Muscle of back (tissue), 13 donors: ENCODE results near the gene FRMD5. TPM values are rescaled to one million over a fixed set of nuclear protein-coding genes. Genes with fewer than 3 reads are reported as not detected.
"Not testable (repeated sequence)": the region's sequence is repeated elsewhere in the genome, so short reads cannot be mapped to it uniquely, and the experiment has no call there.

ENCODE experiments used
- DNase-seq, 3 donors: peaks; one replicate each; pipeline versions ENCODE4 v3.0.0 to v3.0.0-alpha.2; 2013
- long read RNA-seq, 9 donors: transcript quantifications; one replicate each; lab custom pipeline, GENCODE V29; 2026
- polyA plus RNA-seq, 10 donors: library from polyadenylated mRNA; unstranded; fragments of 120-200 nt; gene quantifications; one replicate each; pipeline ENCODE4 v1.2.1, GENCODE V29; 2013; ENCODE audit not compliant: insufficient read length in 10 of 10

Gene FRMD5
- under 1 TPM; 0.15 to 0.75 (median 0.42) TPM for polyA plus RNA-seq
- long read RNA-seq, donor 1, result 0 reads
- long read RNA-seq, donor 2, result 0 reads
- long read RNA-seq, donor 3, result 0 reads
- long read RNA-seq, donor 4, result 0 reads
- long read RNA-seq, donor 5, result 0 reads
- long read RNA-seq, donor 6, result 0 reads
- long read RNA-seq, donor 7, result 0 reads
- long read RNA-seq, donor 8, result 0 reads
- long read RNA-seq, donor 9, result 0 reads

DNA sequence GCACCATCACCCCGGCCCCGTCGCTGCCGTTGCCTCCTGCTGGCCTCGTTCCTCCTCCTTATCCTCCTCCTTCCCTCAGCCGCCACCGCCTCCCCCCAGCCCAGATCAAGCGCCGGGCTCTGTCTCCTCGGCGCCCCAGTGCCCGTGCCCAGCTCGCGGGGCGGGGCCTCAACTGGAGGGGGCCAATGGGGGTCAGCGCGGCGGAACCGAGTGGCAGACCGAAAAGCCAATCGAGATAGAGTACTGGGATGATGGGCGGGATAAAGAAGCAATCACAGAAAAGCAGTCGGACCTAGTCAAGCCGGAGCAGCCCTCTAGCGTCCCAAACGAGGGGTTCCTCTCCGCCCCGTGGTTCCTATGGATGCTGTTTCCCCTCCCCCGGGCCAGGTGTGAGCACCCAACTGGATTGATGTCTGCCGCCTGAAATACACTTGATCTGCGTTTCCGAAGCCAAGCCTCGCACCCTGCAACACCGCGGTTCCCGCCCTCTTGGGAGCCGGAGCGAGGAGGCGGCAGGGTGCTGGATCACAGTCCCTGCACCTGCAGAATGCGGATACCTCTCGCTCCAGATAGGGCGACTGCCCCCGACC lies at the start of gene FRMD5:
TSS of gene FRMD5 (minus strand) at position 121 of the 590 bp plus-strand sequence.
- DNase-seq, result peak; percentile 88 to 93 (median 89)

DNA sequence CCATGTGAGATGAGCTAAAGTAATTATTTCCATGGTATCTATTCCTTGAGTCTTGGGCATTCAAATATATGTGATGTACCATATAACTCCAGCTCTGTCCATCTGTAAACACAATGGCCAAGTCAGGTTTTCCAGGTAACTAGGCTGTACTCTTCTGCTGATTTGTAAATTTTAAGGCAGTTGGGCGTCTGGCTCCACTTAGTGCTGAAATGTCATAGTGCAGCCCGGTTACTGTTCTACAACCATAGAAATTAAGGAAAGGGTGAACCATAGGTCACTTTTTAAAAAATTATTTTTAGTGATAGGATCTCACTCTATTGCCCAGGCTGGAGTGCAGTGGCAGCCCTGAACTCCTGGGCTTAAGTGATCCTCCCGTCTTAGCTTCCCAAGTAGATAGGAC lies 48.8 kb upstream of the FRMD5 start:
- DNase-seq, result no peak

DNA sequence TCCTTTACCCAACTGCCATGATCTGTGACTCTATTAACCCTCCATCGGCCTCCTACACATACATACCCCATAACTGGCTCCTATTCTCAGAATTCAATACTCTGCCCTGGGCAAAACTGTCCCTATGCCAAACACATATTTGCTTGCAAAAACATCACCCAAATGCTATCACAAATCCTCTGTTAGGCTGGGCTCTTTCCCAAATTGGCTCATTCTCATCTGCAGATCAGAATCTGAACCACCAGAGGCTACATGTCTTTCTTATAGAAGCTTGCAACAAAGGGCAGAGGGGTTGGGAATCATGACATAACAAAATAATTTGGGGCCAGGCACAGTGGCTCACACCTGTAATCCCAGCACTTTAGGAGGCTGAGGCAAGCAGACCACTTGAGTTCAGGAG lies 48.1 kb upstream of the FRMD5 start:
- no peak for DNase-seq

DNA sequence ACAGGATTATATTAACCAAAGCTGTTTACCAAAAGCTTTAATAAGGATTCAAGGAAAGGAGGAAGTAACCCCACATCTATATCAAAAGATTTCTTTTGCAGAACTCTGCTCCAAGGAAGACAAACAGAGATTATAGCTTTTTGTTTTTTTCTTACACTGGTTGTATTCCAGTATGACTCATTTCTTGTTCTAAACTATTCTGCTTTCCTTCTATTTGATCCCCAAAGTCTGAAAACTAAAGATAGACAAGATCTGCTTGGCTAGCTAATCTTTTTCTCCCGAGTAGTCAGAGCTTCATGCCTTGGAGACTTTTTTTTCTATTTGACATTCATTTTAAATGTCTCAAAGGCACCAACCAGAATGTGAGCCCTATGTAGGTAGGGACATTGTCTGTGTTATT lies 36.8 kb upstream of the FRMD5 start:
- DNase-seq, result no peak

DNA sequence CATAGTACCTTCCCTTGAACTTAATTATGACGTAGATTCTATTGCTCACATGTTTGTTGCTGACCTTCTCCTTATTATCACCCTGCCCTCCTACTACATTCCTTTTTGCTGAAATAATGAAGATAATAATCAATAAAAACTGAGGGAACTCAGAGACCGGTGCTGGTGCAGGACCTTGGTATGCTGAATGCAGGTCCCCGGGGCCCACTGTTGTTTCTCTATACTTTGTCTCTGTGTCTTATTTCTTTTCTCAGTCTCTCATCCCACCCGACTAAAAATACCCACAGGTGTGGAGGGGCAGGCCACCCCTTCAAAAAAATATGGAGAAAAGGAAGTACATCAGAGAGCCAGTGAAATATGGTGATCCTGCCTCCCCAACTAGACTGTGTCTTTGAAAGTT lies 34.2 kb upstream of the FRMD5 start:
- DNase-seq, result not testable (repeated sequence)

DNA sequence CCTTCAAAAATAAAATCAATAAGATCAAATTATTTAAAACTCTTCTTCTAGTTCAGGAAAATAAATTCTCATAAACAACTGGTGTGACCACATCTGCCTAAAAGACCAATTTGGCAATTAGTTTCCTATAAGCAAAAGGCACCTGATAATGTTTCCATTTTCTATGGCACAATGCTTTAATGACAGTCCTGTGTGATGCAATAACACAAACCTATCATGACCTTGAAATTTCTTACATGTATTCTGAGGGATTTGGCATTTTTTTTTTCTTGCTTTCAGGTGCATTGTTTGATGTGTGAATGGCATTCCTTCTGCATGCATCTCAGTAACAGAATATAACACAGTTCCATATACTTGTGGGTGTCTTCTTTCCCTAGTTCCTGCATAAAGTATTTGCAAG lies 32.5 kb upstream of the FRMD5 start:
- no peak for DNase-seq

DNA sequence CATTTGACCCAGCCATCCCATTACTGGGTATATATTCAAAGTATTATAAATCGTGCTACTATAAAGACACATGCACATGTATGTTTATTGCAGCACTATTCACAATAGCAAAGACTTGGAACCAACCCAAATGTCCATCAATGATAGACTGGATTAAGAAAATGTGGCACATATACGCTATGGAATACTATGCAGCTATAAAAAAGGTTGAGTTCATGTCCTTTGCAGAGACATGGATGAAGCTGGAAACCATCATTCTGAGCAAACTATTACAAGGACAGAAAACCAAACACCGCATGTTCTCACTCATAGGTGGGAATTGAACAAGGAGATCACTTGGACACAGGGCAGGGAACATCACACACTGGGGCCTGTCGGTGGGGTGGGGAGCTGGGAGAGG lies 31.9 kb upstream of the FRMD5 start:
- not testable (repeated sequence) for DNase-seq

DNA sequence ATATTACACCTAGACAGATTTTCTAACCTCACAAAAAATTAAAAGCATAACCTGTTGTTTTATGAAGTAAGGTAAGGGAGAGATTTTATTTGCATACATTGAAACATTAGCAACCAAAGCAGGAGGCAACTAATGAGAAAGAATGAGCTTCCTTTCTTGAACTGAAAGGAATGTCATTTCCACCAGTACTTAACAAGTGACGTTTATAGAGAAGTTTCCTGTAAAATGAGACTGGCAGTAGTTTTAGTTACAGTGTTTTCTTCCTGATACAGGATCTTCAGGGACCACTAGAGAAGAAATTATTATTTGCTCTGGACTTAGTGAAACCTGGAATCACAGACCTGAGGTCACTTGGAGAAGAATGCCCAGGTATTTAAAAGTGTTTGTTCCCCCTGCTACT lies 27.4 kb upstream of the FRMD5 start:
- no peak for DNase-seq

DNA sequence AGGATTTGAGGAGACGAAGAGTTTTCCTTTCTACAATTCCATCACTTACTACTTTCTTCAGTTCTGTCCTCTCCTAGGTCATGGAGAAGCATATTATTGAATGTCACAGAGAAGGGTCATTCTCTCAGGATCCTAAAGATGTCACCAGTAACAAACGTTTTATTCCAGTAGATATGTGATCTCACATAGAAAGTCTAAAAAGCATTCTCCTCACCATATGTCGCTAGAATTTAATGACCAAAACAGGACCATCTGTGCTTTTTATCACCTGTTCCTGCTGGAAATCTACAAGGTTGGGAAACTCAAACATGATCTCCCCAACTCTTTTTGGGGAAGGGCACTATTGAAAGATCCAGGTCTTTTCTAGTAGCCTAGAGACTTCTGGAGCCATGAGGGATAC lies 24.0 kb upstream of the FRMD5 start:
- no peak for DNase-seq

DNA sequence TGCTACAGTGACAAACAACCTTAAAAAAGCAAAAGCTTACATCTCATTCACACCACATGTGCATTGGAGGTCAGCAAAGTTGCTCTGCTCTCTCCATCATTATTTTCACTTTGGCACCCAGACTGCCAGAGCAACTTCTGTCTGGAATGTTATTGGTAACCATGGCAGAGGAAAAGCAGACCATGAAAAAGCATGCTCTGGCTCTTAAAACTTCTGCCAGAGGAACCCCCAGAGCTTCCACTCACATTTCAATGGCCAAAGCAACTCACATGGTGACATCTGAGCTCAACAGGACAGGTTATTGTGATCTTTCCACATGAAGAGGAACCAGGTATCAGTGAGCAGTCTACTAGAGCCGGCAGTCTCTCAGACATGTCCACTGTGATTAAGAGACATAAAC lies 21.9 kb upstream of the FRMD5 start:
- DNase-seq, result no peak

DNA sequence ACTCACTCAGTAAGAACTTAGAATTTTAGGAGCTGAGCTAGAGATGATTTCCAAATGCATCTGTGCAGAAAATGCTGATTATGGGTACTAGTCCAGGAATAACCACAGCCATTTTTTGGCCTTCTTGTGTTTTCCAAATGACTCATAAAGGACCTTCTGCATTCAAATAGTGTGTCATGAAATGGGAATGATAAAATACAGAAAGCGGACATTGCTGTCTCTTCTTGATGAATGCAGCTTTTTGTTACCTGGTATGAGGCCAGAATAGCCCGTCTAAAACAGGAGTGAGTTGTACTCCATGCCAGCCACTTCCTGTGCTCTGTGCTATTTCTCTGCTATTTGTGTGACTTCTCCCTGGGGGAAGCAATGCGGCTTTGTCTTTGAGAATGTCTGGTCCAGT lies 20.5 kb upstream of the FRMD5 start:
- peak in 1 of 3 donors; percentile 80 for DNase-seq

DNA sequence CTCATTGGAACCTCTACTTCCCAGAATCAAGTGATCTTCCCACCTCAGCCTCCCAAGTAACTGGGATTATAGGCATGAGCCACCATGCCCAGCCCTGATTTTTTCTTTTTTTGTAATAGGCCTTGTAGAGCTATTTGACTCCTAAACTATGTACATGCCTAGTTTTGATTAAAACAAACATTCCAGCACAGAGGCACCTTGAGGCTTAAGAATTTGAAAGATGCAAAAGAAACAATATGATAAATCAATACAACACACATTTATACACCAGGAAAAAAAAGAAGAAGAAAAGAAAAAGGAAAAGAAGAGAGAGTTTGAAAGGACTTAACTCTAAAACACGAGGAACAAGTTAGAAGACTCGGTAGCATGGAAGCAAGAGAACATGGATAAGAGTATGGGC lies 13.9 kb upstream of the FRMD5 start:
- DNase-seq, result no peak

DNA sequence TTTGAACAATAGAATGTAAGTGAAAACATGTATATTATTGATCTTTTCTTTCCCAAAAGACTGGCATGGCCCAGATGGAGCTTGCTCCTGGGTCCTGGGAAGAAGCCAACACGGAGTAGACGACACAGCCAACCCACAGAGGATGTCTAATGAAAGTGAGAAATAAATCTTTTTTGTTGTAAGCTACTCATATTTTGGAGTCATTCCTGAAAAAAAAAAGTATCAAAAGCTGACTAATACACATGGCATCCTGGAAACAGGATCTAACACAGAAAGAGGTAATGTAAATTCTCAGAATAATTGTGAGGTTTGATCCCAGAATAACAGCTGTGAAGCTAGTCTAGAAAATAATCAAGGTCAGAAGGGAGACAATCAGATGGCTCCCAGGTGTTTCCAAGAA lies 12.6 kb upstream of the FRMD5 start:
- peak in 1 of 3 donors; percentile 54 for DNase-seq

DNA sequence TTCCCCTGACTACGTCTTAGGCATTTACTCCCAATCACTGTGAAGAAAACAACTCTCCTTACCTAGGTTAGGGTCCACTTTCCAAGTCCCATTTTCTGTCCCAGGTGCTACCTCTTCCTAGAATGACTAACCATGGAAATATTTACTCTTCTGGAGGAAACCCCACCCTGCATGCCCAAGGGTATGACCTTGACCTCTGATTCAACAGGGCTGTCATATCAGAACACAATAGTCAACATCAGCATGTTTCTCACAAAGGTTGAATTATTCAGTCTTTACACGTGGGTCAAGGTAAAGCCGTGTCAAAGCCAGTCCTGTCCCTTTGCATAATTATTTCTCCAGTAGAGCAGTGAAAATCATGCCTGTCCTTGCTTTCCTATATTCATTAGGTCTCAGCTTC lies 4.3 kb upstream of the FRMD5 start:
- no peak for DNase-seq

DNA sequence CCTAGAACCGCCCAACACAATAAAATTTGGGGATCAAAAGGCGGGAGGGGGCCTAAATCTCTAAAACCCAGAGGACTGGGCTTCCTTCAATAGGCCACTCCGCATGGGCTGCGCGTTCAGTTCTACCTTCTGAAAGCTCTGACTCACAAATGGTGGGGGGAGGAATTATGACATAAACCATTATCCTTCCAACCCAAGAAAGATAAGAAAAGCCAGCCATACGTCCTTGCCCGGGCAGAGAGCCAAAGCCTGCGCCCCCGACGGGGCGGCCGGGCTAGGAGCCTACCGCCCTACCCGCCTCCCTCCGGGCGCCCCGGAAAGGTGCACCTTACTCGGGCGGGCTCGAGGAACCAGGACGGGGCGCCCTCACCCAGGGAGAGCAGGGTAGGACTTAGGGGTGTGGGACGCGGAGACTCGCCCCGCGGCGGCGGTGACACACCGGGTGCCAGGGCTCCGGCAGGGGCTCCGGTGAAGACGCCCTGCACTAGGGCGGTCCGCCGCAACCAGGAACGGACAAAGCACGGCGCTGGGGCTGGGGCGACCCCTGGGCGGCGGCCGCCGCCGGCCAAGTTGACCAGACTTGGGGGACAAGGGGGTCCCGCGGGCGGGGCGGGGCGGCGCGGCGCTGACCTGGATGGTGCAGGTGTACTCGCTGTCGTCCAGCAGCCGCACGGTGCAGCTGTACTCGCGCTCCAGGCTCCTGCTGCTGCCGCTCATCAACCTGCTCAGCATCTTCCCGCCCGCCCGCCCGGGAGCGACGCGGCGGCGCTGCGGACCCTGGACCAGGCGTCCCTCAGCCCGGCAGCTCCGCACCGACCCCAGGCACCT lies 534 bp downstream of the FRMD5 start:
- DNase-seq, result peak in 2 of 3 donors; percentile 17 to 18

DNA sequence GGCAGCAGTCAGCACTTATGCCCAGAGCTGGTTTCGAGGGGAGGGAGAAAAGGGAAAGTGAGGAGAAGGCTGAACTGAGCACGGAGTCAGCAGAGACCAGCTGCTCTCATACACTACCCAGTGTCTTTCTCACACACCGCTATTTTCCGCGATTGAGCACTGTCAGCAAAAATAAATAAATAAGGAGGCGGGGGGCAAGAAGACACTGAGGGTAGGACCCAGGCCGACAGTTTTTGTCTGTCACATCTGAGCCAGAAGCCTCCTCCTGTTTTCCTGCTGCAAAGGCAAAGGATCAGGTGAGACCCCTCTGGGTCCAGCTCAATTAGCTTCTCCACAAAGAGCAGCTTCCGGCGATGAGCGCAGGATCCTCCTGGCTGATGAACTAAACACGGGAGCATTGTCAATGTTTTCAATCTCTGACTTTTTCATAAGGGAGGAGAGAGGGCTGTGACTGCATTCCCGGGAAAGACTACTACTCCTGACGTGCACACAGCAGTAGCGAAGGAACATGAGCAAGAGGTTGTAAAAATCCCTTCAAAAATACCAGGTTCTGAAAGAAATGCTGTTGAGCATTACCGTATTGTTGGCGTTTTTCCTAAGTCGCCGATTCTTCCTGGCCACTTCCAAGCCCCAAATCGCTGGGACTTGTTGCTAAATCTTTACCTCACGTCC lies 1.3 kb downstream of the FRMD5 start:
- DNase-seq, result peak in 1 of 3 donors; percentile 28

DNA sequence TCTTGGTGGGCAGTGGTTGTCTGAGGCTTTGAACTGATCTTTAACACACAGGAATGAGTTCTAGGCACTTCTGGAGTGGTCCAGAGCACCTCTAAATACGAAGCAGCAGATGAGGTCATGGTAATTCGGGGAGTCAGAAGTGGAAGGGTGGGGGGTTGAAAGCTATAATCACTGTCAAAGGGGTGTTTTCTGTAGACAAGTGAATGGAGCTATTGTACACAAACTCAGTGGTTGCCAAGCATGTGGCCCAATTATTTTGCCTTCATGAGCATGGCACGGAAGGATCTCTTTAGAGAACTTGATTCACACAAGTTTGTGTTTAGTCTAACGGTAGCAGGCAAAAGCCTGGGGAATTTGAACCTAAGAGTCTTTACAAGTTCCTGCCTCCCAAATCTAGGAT lies 6.3 kb downstream of the FRMD5 start:
- DNase-seq, result no peak

DNA sequence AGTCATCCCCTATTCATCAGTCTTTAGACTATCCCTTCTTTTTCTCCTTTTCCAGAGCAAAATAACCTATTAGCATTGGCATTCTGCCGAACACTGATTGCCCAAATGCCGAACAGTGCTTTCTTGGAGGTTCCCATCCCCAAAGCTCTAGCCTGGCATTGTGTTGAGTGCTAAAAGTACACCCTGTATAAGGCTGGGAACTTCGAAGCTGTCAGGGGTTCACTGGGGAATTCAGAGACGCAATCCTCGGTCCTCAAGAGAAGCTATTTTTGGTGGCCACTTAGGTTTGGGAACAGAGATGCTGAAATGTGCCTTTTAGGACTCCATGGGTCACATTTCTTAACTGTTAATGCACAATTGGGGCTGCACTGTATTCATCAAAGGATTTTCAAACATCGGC lies 8.4 kb downstream of the FRMD5 start:
- no peak for DNase-seq

DNA sequence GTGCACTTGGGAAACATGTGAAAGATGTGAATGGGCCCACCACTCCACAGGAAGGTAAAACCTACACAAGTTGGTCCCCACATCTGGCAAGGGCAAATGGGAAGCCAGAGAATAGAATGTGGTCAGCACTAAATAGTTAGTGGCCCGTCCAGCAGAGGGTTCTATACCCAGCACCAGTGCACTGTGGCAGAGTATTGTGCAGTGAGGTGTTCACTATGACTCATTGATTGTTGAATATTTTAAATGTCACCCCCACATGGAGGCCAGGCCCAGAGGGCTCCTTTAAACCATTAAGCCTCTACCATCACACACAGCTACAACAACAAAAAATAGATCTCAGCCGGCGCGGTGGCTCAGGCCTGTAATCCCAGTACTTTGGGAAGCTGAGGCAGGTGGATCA lies 11.7 kb downstream of the FRMD5 start:
- DNase-seq, result no peak

DNA sequence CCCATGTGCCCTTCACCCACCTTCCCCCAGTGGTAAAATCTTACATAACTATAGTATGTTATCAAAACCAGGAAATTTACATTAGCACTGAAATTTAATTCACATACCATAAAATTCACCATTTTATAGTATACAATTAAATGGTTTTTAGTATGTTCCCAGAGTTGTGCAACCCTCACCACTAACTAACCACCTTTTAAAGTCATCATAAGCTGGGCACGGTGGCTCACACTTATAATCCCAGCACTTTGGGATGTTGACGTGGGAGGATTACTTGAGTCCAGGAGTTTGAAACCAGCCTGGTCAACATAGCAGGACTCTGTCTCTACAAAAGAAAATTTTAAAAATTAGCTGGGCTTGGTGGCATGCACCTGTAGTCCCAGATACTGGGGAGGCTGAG lies 13.7 kb downstream of the FRMD5 start:
- DNase-seq, result no peak

DNA sequence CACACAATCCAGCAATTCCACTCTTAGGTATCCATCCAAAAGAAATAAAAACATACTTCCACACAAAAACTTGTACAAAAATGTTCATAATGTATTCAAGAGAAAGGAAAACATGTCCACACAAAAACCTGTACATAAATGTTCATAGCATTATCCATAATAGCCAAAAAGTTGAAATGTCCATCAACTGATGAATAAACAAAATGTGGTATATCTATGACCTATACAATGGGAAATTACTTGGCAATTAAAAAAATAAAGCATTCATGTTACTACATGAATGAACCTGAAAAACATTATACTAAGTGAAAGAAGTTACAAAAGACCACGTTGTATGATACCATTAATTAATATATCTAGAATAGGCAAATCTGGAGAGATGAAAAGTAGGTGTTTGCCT lies 17.9 kb downstream of the FRMD5 start:
- DNase-seq, result no peak

DNA sequence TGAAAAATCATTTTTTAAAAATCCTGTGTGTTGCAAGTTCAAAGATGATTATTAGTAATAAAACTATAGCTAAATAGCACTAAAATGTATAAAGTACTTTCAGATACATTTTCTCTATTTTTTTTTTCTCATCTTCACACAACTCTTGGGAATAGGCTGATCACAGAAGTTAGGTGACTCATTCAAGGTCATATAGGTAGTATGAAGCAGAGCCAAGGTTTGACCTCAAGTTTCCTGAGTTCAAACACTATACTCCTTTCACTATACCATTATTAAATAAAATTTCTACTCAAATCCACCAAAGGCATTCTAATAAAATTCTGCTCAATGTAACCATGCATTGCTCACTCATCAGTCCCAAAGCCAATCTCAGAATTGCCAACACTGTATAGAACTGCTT lies 21.3 kb downstream of the FRMD5 start:
- DNase-seq, result no peak

DNA sequence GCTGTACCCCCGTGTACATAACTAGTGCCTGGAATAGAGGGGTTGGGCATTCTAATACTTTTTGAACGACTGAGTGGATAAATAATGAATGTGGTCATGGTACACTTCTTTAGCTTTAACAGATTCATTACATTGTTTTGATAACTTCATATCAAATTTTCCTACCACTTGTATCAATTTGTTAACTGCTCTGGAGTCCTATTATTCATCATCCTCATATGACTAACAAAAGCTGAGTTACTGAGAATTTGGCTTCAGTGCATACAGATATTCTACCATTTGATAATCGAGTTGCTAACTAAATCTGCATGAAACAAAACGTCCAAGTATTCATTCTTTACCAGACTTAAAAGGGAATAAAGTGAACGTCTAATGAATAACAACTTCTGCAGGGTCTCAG lies 31.7 kb downstream of the FRMD5 start:
- no peak for DNase-seq
